D721Med (cell line): ENCODE measurements around the gene NYAP2.

Experiments
- DNase-seq: peaks from one replicate; pipeline ENCODE4 v3.0.0; 2011; ENCODE audit warnings: low spot score; ENCODE audit not compliant: insufficient read length
- FAIRE-seq: peaks from 2 replicates; lab custom pipeline; 2011; peaks lifted over from hg19 to GRCh38; lab: Jason Lieb, UNC
- TF ChIP-seq, protein P1 (sequence below): IDR thresholded peaks from 2 replicates; pipeline ENCODE4 v1.5.1; 2012; ENCODE audit warnings: mild to moderate bottlenecking, control low read depth; ENCODE audit not compliant: insufficient read depth; ENCODE audit errors: missing control alignments

The NYAP2 gene

DNA sequence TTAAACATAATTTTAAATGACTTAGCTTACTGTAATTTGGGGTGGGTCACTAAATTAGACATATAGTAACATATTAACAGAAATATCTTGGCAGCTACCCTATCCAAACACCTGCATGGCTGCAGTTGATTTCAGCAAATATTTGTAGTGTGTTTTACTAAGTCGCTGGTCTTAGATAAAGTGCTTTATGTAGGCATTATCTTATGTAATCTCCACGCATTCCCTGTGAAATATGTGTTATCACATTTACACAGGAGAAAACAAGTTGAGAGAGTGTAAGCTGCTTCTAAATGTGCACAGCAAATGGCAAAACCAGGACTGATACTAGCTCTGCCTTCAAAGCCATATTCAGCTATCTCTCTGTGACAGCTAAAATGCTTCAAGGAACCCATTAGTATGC lies 72.0 kb downstream of the NYAP2 start:
- DNase-seq (no peak), FAIRE-seq (no peak)
- TF ChIP-seq, protein P1, sequence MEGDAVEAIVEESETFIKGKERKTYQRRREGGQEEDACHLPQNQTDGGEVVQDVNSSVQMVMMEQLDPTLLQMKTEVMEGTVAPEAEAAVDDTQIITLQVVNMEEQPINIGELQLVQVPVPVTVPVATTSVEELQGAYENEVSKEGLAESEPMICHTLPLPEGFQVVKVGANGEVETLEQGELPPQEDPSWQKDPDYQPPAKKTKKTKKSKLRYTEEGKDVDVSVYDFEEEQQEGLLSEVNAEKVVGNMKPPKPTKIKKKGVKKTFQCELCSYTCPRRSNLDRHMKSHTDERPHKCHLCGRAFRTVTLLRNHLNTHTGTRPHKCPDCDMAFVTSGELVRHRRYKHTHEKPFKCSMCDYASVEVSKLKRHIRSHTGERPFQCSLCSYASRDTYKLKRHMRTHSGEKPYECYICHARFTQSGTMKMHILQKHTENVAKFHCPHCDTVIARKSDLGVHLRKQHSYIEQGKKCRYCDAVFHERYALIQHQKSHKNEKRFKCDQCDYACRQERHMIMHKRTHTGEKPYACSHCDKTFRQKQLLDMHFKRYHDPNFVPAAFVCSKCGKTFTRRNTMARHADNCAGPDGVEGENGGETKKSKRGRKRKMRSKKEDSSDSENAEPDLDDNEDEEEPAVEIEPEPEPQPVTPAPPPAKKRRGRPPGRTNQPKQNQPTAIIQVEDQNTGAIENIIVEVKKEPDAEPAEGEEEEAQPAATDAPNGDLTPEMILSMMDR, result no peak

DNA sequence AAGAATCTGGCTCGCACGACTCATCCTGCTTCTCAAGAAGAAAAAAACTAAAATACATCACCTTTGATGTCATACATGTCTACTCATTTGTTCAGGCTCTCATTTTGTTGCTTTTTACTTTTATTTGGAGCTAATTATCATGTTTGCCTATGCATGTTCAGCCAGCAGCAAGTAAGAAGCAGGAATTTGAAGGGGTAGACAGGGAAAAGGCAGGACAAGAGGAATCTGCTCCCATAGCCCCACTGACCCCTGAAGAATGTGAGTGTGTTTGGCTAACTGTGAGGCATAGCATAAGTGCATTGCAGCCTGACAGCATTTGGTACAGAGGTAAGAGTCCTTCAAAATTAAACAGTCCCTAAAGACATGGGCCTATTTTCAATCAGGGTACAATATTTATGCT lies 72.7 kb downstream of the NYAP2 start:
- TF ChIP-seq, protein P1, result no peak
- FAIRE-seq, result no peak
- no peak for DNase-seq

- DNase-seq (no peak), FAIRE-seq (no peak)
- TF ChIP-seq, protein P1, result no peak
These were observed 79.9 kb downstream of the NYAP2 start for GRCh38 chr2:225479386-225479785.

- TF ChIP-seq, protein P1, result no peak
- no peak for DNase-seq
- no peak for FAIRE-seq
These were observed 85.2 kb downstream of the NYAP2 start for GRCh38 chr2:225484751-225485150.

DNA sequence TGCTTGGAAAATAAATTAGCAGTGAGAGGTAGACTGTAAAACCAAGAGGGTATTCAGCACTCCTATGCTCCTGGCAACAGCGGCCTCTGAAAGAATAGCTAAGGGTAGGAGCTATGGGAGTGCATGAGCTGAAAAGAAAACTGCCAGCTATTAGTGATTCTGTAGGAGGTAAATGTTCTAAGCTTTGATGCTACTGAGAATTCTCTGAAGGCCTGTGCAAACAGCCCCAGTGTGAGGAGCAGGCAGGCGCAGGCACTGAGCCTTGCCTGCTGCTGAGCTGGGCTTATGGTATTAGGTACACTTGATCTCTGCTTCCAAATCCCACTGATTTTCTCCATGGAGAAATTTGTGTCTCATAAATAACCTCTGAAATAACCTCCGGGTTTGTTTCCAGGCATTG lies 86.7 kb downstream of the NYAP2 start:
- TF ChIP-seq, protein P1, result no peak
- FAIRE-seq, result peak; percentile 87

GRCh38 chr2:225487878-225488416 lies 88.4 kb downstream of the NYAP2 start:
- FAIRE-seq, result no peak
- no peak for DNase-seq
- TF ChIP-seq, protein P1, result no peak

More for the DNA sequence above, 86.7 kb downstream of the NYAP2 start:
- DNase-seq, result peak; percentile 12

GRCh38 chr2:225488743-225489142 lies 89.2 kb downstream of the NYAP2 start:
- FAIRE-seq (no peak), DNase-seq (no peak)
- TF ChIP-seq, protein P1, result no peak
